H54 (cell line): Measurements from ENCODE around the gene URI1.
A peak's percentile ranks its signal among the peaks of the same experiment; 100 is the strongest.

ENCODE experiments used
- DNase-seq: peaks from one replicate; pipeline ENCODE4 v3.0.0; 2011; ENCODE audit warnings: low spot score, mixed read lengths; ENCODE audit not compliant: insufficient read length
- FAIRE-seq: peaks from 3 replicates; lab custom pipeline; 2011; peaks lifted over from hg19 to GRCh38; lab: Jason Lieb, UNC
- POLR2A ChIP-seq: IDR thresholded peaks from 2 replicates; pipeline ENCODE4 v1.6.1; 2011; ENCODE audit warnings: low read depth, mild to moderate bottlenecking, low read length

Gene URI1

DNA sequence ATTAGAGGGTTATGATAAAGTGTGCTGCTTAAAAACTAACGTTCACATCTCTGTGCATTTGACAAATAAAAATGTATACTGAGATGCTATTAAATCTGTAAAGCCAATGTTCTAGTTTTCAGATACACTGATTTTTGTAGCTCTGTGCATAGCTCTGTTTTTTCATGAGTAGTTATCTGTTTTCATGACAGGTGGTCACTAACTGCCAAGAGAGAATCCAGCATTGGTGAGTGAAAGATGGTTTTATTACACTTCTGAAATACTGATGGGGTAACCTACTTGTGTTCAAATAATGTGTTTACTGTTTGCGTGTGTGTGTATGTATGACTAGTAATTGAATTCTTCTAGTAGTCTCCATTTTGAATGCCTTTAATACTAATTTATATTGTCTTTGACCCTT is 29.0 kb downstream of the URI1 start:
- TF ChIP-seq POLR2A = no peak
- no peak for DNase-seq
- no peak for FAIRE-seq

- DNase-seq (no peak), FAIRE-seq (peak; percentile 75)
- TF ChIP-seq POLR2A = no peak
Observed at GRCh38 chr19:29971648-29972047, 29.6 kb downstream of the URI1 start.

- FAIRE-seq (peak; percentile 72), DNase-seq (no peak)
- no peak for TF ChIP-seq POLR2A
Observed at GRCh38 chr19:29974701-29975100, 32.7 kb downstream of the URI1 start.

- no peak for TF ChIP-seq POLR2A
- DNase-seq (no peak), FAIRE-seq (peak; percentile 70)
Observed at GRCh38 chr19:29976151-29976943, 34.3 kb downstream of the URI1 start.

- FAIRE-seq = peak; percentile 55
- no peak for TF ChIP-seq POLR2A
- no peak for DNase-seq
Observed at GRCh38 chr19:29978080-29978479, 36.0 kb downstream of the URI1 start.

- FAIRE-seq (no peak), DNase-seq (no peak)
- TF ChIP-seq POLR2A = no peak
Observed at GRCh38 chr19:29983568-29983967, 41.5 kb downstream of the URI1 start.

GRCh38 chr19:29985196-29985595 is 43.2 kb downstream of the URI1 start:
- FAIRE-seq = no peak
- TF ChIP-seq POLR2A = no peak
- no peak for DNase-seq

DNA sequence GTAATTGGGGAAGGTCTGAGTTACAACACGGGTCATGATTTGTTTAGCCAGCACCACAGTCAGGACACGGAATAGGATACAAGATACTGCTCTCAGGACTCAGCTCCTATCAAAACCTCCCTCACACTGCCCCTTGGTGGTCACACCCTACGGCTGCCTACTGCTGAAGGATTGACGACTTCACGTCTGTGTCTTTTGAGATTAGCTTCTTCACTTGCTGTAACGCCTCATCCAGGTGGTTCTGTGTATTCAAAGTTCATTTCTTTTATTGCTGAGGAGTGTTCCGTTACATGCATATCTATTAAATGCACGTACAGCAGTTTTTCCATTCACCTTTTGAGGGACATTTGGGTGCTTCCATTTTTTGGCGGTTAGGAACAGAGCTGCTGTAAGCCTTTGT is 46.3 kb downstream of the URI1 start:
- DNase-seq (no peak), FAIRE-seq (peak; percentile 83)
- no peak for TF ChIP-seq POLR2A

GRCh38 chr19:29992233-29992867 is 50.3 kb downstream of the URI1 start:
- FAIRE-seq = peak; percentile 53

GRCh38 chr19:29999490-29999889 is 57.5 kb downstream of the URI1 start:
- TF ChIP-seq POLR2A = no peak
- DNase-seq (no peak), FAIRE-seq (no peak)

More at GRCh38 chr19:29992233-29992867, 50.3 kb downstream of the URI1 start:
- TF ChIP-seq POLR2A = no peak
- DNase-seq = no peak

- TF ChIP-seq POLR2A = no peak
- no peak for FAIRE-seq
- no peak for DNase-seq
Observed at GRCh38 chr19:30000862-30001261, 58.8 kb downstream of the URI1 start.

- FAIRE-seq (no peak), DNase-seq (no peak)
- TF ChIP-seq POLR2A = no peak
Observed at GRCh38 chr19:30001301-30001700, 59.3 kb downstream of the URI1 start.

DNA sequence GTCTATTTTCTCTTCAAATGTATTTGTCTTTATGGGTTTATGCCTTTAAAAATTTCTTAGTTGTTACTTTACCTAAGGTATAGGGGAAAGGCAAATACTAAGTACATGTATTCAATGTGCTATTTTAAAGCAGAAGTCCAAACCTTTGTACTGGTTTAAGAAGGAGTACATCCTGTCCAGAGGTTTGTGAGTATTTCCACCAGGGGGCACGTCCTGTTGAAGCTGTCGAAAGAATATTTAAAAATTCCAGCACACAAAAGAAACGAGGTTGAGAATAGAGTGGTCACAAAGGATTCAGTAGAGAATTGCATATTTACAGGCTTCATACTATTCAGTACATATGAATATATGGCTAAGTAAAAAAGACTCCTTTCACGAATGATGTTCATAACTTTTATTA is 59.8 kb downstream of the URI1 start:
- DNase-seq (no peak), FAIRE-seq (peak; percentile 23)
- TF ChIP-seq POLR2A = no peak

DNA sequence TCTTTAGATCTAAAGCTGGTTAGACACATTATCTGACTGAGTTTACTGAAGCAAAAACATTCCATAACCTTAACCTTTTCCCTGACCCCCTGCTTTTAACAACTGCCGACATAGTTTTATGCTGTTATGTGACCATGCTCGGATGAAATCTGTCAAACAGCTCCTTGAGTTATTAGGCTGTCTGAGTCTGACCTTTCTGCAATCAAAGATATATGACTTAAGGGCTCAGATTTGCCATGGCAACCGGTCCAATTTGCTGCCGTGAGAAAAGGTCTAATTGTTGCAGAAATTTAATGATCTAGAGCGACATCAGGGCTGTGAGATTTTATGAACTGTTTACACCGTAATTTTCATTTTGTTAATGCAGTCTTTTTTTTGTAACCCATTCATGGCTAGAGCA is 61.8 kb downstream of the URI1 start:
- DNase-seq (no peak), FAIRE-seq (no peak)
- no peak for TF ChIP-seq POLR2A

DNA sequence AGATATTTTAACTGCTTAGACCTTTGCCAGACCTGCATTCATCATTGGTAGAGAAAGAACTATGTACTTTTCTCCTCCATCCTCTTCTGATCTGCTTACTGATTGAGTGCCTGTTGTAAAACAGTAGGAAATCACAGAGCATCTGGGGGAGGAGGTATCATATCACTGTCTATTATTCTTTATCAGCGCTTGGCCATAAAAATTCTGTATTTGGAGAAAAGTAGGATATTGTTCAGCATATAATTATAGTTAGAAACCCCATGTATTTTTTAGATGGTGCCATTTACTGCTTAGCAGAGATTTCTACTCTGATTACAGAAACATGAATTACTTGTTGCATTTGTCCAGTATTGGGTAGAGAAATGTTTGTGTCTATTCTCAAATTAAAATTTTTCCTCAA is 62.4 kb downstream of the URI1 start:
- no peak for TF ChIP-seq POLR2A
- DNase-seq (no peak), FAIRE-seq (no peak)
